CD4-positive, alpha-beta memory T cell (primary cell): ENCODE results near the gene TNFRSF21. TPM values are rescaled to one million over a fixed set of nuclear protein-coding genes. Genes with fewer than 3 reads are reported as not detected.

ENCODE experiments used
- CTCF ChIA-PET: fragments of 350-600 bp; sonication (Branson Sonifier 250); formaldehyde crosslinking; loops from one replicate; lab custom pipeline; 2021; ENCODE audit warnings: inconsistent platforms; ENCODE audit not compliant: partially characterized antibody; lab: Charles Lee
- POLR2A ChIA-PET: fragments of 350-600 bp; sonication (Branson Sonifier 250); formaldehyde crosslinking; loops from one replicate; lab custom pipeline; 2021; ENCODE audit not compliant: partially characterized antibody; lab: Charles Lee
- DNase-seq, 5 donors: peaks; one replicate each; pipeline versions ENCODE4 v3.0.0 to v3.0.0-alpha.2; 2020 to 2022; ENCODE audit warnings: mixed read lengths in 1 of 5
- H3K27ac ChIP-seq: one replicate; pipeline ENCODE4 v1.7.0; 2013; ENCODE audit warnings: low read depth, low read length
- H3K27me3 ChIP-seq: 2 replicates; pipeline ENCODE4 v1.7.0; 2013; ENCODE audit warnings: mild to moderate bottlenecking, low read length, moderate library complexity; ENCODE audit not compliant: insufficient read depth
- H3K36me3 ChIP-seq: 2 replicates; pipeline ENCODE4 v1.7.0; 2013; ENCODE audit warnings: mild to moderate bottlenecking, low read length, moderate library complexity; ENCODE audit not compliant: insufficient read depth
- H3K4me1 ChIP-seq: 2 replicates; pipeline ENCODE4 v1.7.0; 2013; ENCODE audit warnings: mild to moderate bottlenecking, low read length, moderate library complexity; ENCODE audit not compliant: insufficient read depth
- H3K4me3 ChIP-seq, 2 donors: one replicate each; pipeline ENCODE4 v1.7.0; 2013; ENCODE audit warnings: low read length in 2 of 2, mild to moderate bottlenecking in 1 of 2
- H3K9me3 ChIP-seq, 2 donors: one replicate each; pipeline ENCODE4 v1.7.0; 2013; ENCODE audit warnings: low read length in 2 of 2, control low read depth in 1 of 2; ENCODE audit not compliant: control insufficient read depth in 1 of 2
- H3K27ac Mint-ChIP-seq, 7 donors: one replicate each; pipeline ENCODE4 v1.8.0; 2020 to 2021; ENCODE audit warnings: mixed read lengths in 7 of 7, mild to moderate bottlenecking in 6 of 7, inconsistent platforms in 3 of 7, moderate library complexity in 3 of 7
- H3K27me3 Mint-ChIP-seq, 2 donors: one replicate each; pipeline ENCODE4 v1.8.0; 2020 to 2021; ENCODE audit warnings: mixed read lengths in 2 of 2
- H3K36me3 Mint-ChIP-seq, 2 donors: one replicate each; pipeline ENCODE4 v1.8.0; 2020 to 2021; ENCODE audit warnings: mixed read lengths in 2 of 2, inconsistent platforms in 1 of 2, mild to moderate bottlenecking in 1 of 2
- H3K4me1 Mint-ChIP-seq, 4 donors: one replicate each; pipeline ENCODE4 v1.8.0; 2020 to 2021; ENCODE audit warnings: mixed read lengths in 4 of 4, mild to moderate bottlenecking in 1 of 4
- H3K4me3 Mint-ChIP-seq, 8 donors: one replicate each; pipeline ENCODE4 v1.8.0; 2020 to 2021; ENCODE audit warnings: mixed read lengths in 8 of 8, mild to moderate bottlenecking in 7 of 8, moderate library complexity in 6 of 8, inconsistent platforms in 3 of 8
- H3K9me3 Mint-ChIP-seq, 8 donors: one replicate each; pipeline ENCODE4 v1.8.0; 2020 to 2021; ENCODE audit warnings: mixed read lengths in 8 of 8, mild to moderate bottlenecking in 5 of 8, inconsistent platforms in 3 of 8, moderate library complexity in 1 of 8
- intact Hi-C: fragments of 100-400 bp; cut with micrococcal nuclease; formaldehyde crosslinking; loops from one replicate; pipeline ENCODE4 v1.15.1; 2023
- polyA plus RNA-seq, 2 donors: library from polyadenylated mRNA; unstranded; fragments of 300-500 nt; fragmentation: Illumina TruSeq; gene quantifications; one replicate each; pipeline ENCODE4 v1.2.3, GENCODE V29; 2021
- total RNA-seq, 2 experiments: library from RNA; stranded (reverse); gene quantifications; one replicate each; pipeline ENCODE4 v1.2.3, GENCODE V29; 2021

The TNFRSF21 gene
- total and polyA plus RNA-seq, 4 experiments from 2014 or later, result 0.19 to 0.23 TPM; not detected in 2

DNA sequence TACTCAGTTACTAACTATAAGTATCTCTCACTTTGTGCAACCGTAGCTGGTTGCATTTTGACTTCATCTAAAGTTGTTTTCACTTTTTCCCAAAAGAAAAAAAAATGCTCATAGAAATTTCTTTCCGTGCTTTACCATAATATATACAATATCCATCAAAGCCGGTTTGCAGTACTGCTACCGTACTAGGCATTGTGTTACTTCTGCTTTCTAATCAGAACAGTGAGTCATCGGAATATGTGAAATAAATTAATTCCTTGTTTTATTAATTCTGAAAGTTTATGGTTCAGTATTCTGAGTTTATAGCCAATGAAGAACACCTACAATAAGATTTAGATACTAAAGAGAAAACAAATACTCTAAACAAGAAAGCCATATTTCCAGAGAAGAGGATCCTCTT is 72.5 kb downstream of the TNFRSF21 start:
- Mint-ChIP-seq H3K36me3 (no peaks in the 10 kb centered on the region), H3K9me3 (peaks cover 0 to 1% (median 0%) of the 10 kb centered on the region in 8 donors), H3K27ac (no peak overlapping the region), H3K27me3 (peaks cover 2 to 4% of the 10 kb centered on the region in 2 donors), H3K4me3 (no peak overlapping the region), H3K4me1 (peaks cover 1 to 6% (median 4%) of the 10 kb centered on the region in 4 donors)
- Histone ChIP-seq H3K9me3 (no peaks in the 10 kb centered on the region), H3K4me1 (peaks cover 7% of the 10 kb centered on the region), H3K4me3 (no peak overlapping the region), H3K27ac (no peak overlapping the region), H3K27me3 (no peaks in the 10 kb centered on the region), H3K36me3 (no peaks in the 10 kb centered on the region)
- ChIA-PET POLR2A (no interaction called here), CTCF (no interaction called here)
- intact Hi-C loops, result no loop called here
- no peak for DNase-seq

- Histone ChIP-seq H3K27ac (no peak overlapping the region), H3K9me3 (no peaks in the 10 kb centered on the region), H3K4me1 (no peaks in the 10 kb centered on the region), H3K27me3 (no peaks in the 10 kb centered on the region), H3K4me3 (no peak overlapping the region), H3K36me3 (no peaks in the 10 kb centered on the region)
- no peak for DNase-seq
- intact Hi-C loops, result no loop called here
- ChIA-PET CTCF (no interaction called here), POLR2A (no interaction called here)
- H3K9me3 Mint-ChIP-seq, result peaks cover 0 to 1% (median 0%) of the 10 kb centered on the region in 8 donors
- H3K27ac Mint-ChIP-seq, result no peak overlapping the region
- peaks cover 2 to 4% of the 10 kb centered on the region in 2 donors for H3K27me3 Mint-ChIP-seq
- no peaks in the 10 kb centered on the region for H3K36me3 Mint-ChIP-seq
- no peak overlapping the region for H3K4me3 Mint-ChIP-seq
- no peaks in the 10 kb centered on the region for H3K4me1 Mint-ChIP-seq
Measured at GRCh38 chr6:47235964-47236760, 73.5 kb downstream of the TNFRSF21 start.

GRCh38 chr6:47235421-47235820 is 74.3 kb downstream of the TNFRSF21 start:
- Histone ChIP-seq H3K9me3 (no peaks in the 10 kb centered on the region), H3K4me3 (no peak overlapping the region), H3K4me1 (no peaks in the 10 kb centered on the region), H3K27me3 (no peaks in the 10 kb centered on the region), H3K27ac (no peak overlapping the region), H3K36me3 (no peaks in the 10 kb centered on the region)
- no peak for DNase-seq
- ChIA-PET POLR2A (no interaction called here), CTCF (no interaction called here)
- H3K4me3 Mint-ChIP-seq, result no peak overlapping the region
- peaks cover 2 to 4% of the 10 kb centered on the region in 2 donors for H3K27me3 Mint-ChIP-seq
- peaks cover 0 to 1% (median 0%) of the 10 kb centered on the region in 8 donors for H3K9me3 Mint-ChIP-seq
- no peaks in the 10 kb centered on the region for H3K4me1 Mint-ChIP-seq
- no peak overlapping the region for H3K27ac Mint-ChIP-seq
- no peaks in the 10 kb centered on the region for H3K36me3 Mint-ChIP-seq
- intact Hi-C loops, result no loop called here

DNA sequence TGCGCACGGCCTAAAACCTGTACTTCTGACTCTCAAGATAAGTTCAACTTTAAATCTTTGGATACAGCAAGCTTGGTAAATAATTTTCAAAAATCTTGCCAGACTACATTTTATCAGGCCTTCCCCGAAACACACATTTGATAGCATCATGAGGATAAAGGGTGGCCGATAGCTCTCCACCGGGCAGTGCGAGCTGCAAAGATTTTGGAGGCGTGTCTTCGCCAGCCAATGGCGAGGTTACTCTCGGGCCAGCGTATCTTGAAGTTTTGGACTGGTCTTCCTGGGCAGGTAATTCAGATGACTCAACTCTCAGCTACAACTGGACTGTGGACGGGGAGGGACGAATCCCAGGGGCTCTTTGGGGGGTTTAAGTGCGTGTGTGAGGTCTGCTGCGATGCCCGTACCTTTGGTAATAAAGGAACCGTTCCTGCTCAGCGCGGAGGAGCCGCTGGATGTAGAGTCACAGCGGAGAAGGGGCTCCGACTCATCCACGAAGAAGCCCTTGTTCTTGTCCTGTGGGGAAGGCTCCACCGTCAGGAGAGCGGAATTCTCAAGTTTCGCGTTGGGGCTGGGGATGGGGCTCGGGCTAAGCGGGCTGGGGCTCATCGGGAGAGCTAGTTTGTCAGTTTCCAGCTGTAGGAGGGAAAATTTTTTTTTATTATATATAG is 75.3 kb downstream of the TNFRSF21 start:
- H3K27me3 Mint-ChIP-seq, result peaks cover 2 to 4% of the 10 kb centered on the region in 2 donors
- H3K4me3 ChIP-seq, result no peak overlapping the region
- H3K9me3 Mint-ChIP-seq, result peaks cover 0 to 5% (median 0%) of the 10 kb centered on the region in 8 donors
- H3K27me3 ChIP-seq, result no peaks in the 10 kb centered on the region
- ChIA-PET CTCF (no interaction called here), POLR2A (no interaction called here)
- DNase-seq, result no peak
- no peaks in the 10 kb centered on the region for H3K36me3 Mint-ChIP-seq
- no peaks in the 10 kb centered on the region for H3K4me1 Mint-ChIP-seq
- no peak overlapping the region for H3K27ac Mint-ChIP-seq
- intact Hi-C loops, result no loop called here
- no peak overlapping the region for H3K27ac ChIP-seq
- H3K4me3 Mint-ChIP-seq, result no peak overlapping the region
- no peaks in the 10 kb centered on the region for H3K9me3 ChIP-seq
- no peaks in the 10 kb centered on the region for H3K4me1 ChIP-seq
- H3K36me3 ChIP-seq, result no peaks in the 10 kb centered on the region

GRCh38 chr6:47231151-47231550 is 78.6 kb downstream of the TNFRSF21 start:
- Mint-ChIP-seq H3K4me1 (no peaks in the 10 kb centered on the region), H3K27me3 (peaks cover 0 to 2% of the 10 kb centered on the region in 2 donors), H3K27ac (no peak overlapping the region), H3K9me3 (peaks cover 0 to 8% (median 0%) of the 10 kb centered on the region in 8 donors), H3K36me3 (no peaks in the 10 kb centered on the region), H3K4me3 (no peak overlapping the region)
- ChIA-PET CTCF (no interaction called here), POLR2A (no interaction called here)
- intact Hi-C loops, result no loop called here
- Histone ChIP-seq H3K9me3 (no peaks in the 10 kb centered on the region), H3K27ac (no peak overlapping the region), H3K4me1 (no peaks in the 10 kb centered on the region), H3K27me3 (no peaks in the 10 kb centered on the region), H3K4me3 (no peak overlapping the region), H3K36me3 (no peaks in the 10 kb centered on the region)
- no peak for DNase-seq

DNA sequence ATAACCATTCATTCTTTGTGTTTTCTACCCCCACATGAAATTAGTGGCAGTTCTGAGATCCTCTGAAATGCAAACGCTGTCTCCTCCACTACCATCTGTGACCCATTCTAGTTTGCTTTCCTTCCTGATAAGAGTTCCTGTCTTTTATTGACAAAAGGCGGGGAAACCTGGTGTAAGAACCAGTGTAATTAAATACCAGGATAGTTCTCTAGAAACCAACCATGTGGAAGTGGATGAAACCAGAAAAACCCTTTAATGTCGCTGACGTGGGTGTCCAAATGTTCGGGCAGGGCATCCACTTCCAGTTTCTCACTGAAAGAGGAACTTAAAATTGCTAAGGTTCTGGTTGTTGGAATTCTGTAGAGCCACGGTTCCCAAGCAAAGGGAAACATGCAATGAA is 79.1 kb downstream of the TNFRSF21 start:
- no peak overlapping the region for H3K4me3 Mint-ChIP-seq
- H3K27me3 ChIP-seq, result no peaks in the 10 kb centered on the region
- H3K4me3 ChIP-seq, result no peak overlapping the region
- POLR2A ChIA-PET, result no interaction called here
- H3K36me3 ChIP-seq, result no peaks in the 10 kb centered on the region
- H3K4me1 ChIP-seq, result no peaks in the 10 kb centered on the region
- DNase-seq, result no peak
- H3K27ac ChIP-seq, result no peak overlapping the region
- no peaks in the 10 kb centered on the region for H3K9me3 ChIP-seq
- CTCF ChIA-PET, result no interaction called here
- peaks cover 0 to 8% (median 0%) of the 10 kb centered on the region in 8 donors for H3K9me3 Mint-ChIP-seq
- H3K27me3 Mint-ChIP-seq, result peaks cover 0 to under 1% of the 10 kb centered on the region in 2 donors
- intact Hi-C loops, result no loop called here
- H3K27ac Mint-ChIP-seq, result no peak overlapping the region
- H3K4me1 Mint-ChIP-seq, result no peaks in the 10 kb centered on the region
- no peaks in the 10 kb centered on the region for H3K36me3 Mint-ChIP-seq

DNA sequence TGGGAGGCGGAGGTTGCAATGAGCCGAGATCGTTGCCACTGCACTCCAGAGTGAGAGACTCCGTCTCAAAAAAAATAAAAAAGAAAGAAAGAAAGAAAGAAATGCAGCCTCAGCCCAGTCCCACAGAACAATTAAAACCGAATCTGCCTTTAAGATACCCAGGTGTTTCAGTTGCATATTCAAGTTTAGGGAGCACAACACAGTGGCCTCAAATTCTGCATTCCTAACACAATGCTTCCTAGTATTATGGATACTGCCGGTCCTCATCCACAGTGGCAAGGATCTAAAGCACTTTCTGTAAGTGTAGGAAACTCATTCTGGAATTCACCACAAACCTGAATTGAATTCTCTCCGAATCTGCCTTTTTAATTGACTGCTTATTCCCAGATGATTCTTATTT is 80.5 kb downstream of the TNFRSF21 start:
- H3K4me3 Mint-ChIP-seq, result no peak overlapping the region
- no peaks in the 10 kb centered on the region for H3K36me3 ChIP-seq
- H3K27ac Mint-ChIP-seq, result no peak overlapping the region
- DNase-seq, result no peak
- no peak overlapping the region for H3K4me3 ChIP-seq
- no peaks in the 10 kb centered on the region for H3K4me1 ChIP-seq
- H3K9me3 Mint-ChIP-seq, result peaks cover 0 to 8% (median 0%) of the 10 kb centered on the region in 8 donors
- no peaks in the 10 kb centered on the region for H3K27me3 ChIP-seq
- H3K9me3 ChIP-seq, result no peaks in the 10 kb centered on the region
- intact Hi-C loops, result no loop called here
- CTCF ChIA-PET, result no interaction called here
- POLR2A ChIA-PET, result no interaction called here
- H3K27ac ChIP-seq, result no peak overlapping the region
- no peaks in the 10 kb centered on the region for H3K36me3 Mint-ChIP-seq
- no peaks in the 10 kb centered on the region for H3K27me3 Mint-ChIP-seq
- no peaks in the 10 kb centered on the region for H3K4me1 Mint-ChIP-seq
